ENCODE data around the gene MRC2.

DNA sequence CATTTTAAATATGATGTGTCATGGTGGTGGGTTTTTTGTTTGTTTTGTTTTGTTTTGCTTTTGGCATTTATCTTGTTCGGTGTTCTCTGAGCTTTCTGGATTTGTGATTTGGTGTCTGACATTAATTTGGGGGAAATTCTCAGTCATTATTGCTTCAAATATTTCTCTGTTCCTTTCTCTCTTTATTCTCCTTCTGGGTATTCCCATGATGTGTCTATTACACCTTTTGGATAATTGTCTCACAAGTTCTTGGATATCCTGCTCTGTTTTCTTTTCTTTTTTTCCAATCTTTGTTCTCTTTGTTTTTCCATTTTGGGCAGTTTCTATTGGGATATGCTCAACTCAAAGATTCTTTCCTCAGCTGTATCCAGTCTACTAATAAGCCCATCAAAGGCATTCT is 92.1 kb downstream of the MRC2 start:
- TF ChIP-seq, protein P1, sequence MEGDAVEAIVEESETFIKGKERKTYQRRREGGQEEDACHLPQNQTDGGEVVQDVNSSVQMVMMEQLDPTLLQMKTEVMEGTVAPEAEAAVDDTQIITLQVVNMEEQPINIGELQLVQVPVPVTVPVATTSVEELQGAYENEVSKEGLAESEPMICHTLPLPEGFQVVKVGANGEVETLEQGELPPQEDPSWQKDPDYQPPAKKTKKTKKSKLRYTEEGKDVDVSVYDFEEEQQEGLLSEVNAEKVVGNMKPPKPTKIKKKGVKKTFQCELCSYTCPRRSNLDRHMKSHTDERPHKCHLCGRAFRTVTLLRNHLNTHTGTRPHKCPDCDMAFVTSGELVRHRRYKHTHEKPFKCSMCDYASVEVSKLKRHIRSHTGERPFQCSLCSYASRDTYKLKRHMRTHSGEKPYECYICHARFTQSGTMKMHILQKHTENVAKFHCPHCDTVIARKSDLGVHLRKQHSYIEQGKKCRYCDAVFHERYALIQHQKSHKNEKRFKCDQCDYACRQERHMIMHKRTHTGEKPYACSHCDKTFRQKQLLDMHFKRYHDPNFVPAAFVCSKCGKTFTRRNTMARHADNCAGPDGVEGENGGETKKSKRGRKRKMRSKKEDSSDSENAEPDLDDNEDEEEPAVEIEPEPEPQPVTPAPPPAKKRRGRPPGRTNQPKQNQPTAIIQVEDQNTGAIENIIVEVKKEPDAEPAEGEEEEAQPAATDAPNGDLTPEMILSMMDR (IDR thresholded peaks at IDR 0.05), result no peak
- no peak for TF ChIP-seq POLR2A (IDR thresholded peaks at IDR 0.05)
